Fibroblast of lung (primary cell): ENCODE results near the gene CSF2RB. TPM values are rescaled to one million over a fixed set of nuclear protein-coding genes. Genes with fewer than 3 reads are reported as not detected.

Source experiments
- DNase-seq, 2 donors: peaks; one replicate each; pipeline versions ENCODE4 v3.0.0 to v3.0.0-alpha.2; 2010; ENCODE audit warnings: low read depth in 2 of 2
- H2AFZ ChIP-seq: 2 replicates; pipeline ENCODE4 v1.5.1; 2012; ENCODE audit warnings: low read length, control low read depth, inconsistent platforms
- H3K27ac ChIP-seq: 2 replicates; pipeline ENCODE4 v1.5.1; 2011; ENCODE audit warnings: low read length, control low read depth; ENCODE audit not compliant: insufficient read depth
- H3K27me3 ChIP-seq: 2 replicates; pipeline ENCODE4 v1.5.1; 2011; ENCODE audit warnings: mild to moderate bottlenecking, low read length; ENCODE audit not compliant: control insufficient read depth, insufficient read depth
- H3K36me3 ChIP-seq: 2 replicates; pipeline ENCODE4 v1.5.1; 2011; ENCODE audit warnings: low read length; ENCODE audit not compliant: control insufficient read depth, insufficient read depth
- H3K4me1 ChIP-seq: 2 replicates; pipeline ENCODE4 v1.5.1; 2011; ENCODE audit warnings: low read length; ENCODE audit not compliant: control insufficient read depth, insufficient read depth; ENCODE audit errors: extremely low read depth
- H3K4me2 ChIP-seq: 2 replicates; pipeline ENCODE4 v1.5.1; 2011; ENCODE audit warnings: low read length, control low read depth; ENCODE audit not compliant: insufficient read depth; ENCODE audit errors: extremely low read depth
- H3K4me3 ChIP-seq, 4 experiments: fragments of 200-600 bp in 1 of 4; sonication (generic) in 1 of 4; replicated peaks in 1 of 4; 2 replicates each; pipeline ENCODE4 v1.5.1; 2011 to 2016; ENCODE audit warnings: low read length in 4 of 4, low read depth in 3 of 4, mild to moderate bottlenecking in 3 of 4, control low read depth in 2 of 4, inconsistent platforms in 1 of 4, mixed read lengths in 1 of 4; ENCODE audit not compliant: insufficient read depth in 1 of 4; ENCODE audit errors: control extremely low read depth in 1 of 4
- H3K79me2 ChIP-seq: 2 replicates; pipeline ENCODE4 v1.5.1; 2012; ENCODE audit warnings: mild to moderate bottlenecking, low read length, inconsistent platforms; ENCODE audit not compliant: control insufficient read depth, insufficient read depth
- H3K9ac ChIP-seq: 2 replicates; pipeline ENCODE4 v1.5.1; 2011; ENCODE audit warnings: mild to moderate bottlenecking, low read length, control low read depth; ENCODE audit not compliant: insufficient read depth
- H3K9me3 ChIP-seq: 2 replicates; pipeline ENCODE4 v1.5.1; 2012; ENCODE audit warnings: low read depth, low read length; ENCODE audit not compliant: control insufficient read depth, insufficient read depth
- H4K20me1 ChIP-seq: 2 replicates; pipeline ENCODE4 v1.5.1; 2011; ENCODE audit warnings: low read length; ENCODE audit not compliant: control insufficient read depth, insufficient read depth; ENCODE audit errors: extremely low read depth
- CTCF ChIP-seq, 2 donors: IDR thresholded peaks in 1 of 2; conservative IDR thresholded peaks in 1 of 2; 1 replicate in 1 of 2; 2 replicates in 1 of 2; pipeline ENCODE4 v1.5.1; 2011 to 2012; ENCODE audit warnings: low read length in 2 of 2, control low read depth in 1 of 2, inconsistent platforms in 1 of 2, low read depth in 1 of 2, mild to moderate bottlenecking in 1 of 2
- EZH2 ChIP-seq: IDR thresholded peaks from 2 replicates; pipeline ENCODE4 v1.5.1; 2012; ENCODE audit warnings: low read length, control low read depth, mild to moderate bottlenecking; ENCODE audit errors: missing control alignments
- polyA plus RNA-seq, 2 donors: library from polyadenylated mRNA; depleted of rRNA in 1 of 2; stranded (reverse) in 1 of 2; unstranded in 1 of 2; fragments of >200 nt; gene quantifications; 2 replicates each; pipeline ENCODE4 v1.2.1, GENCODE V29; 2011 to 2012; ENCODE audit warnings: missing spikeins in 1 of 2
- total RNA-seq: library from RNA; depleted of rRNA; stranded (reverse); fragments of >200 nt; gene quantifications from 2 replicates; pipeline ENCODE4 v1.2.1, GENCODE V29; 2014

Gene CSF2RB
- total and polyA plus RNA-seq, 2 donors (not counting 1 experiment from before 2014, with no cell fraction given) = not detected

- no peak for DNase-seq
- Histone ChIP-seq H3K9ac (no peak overlapping the region), H2AFZ (no peak overlapping the region), H4K20me1 (no peaks in the 10 kb centered on the region), H3K27me3 (no peaks in the 10 kb centered on the region), H3K36me3 (no peaks in the 10 kb centered on the region), H3K27ac (no peak overlapping the region), H3K4me1 (no peaks in the 10 kb centered on the region), H3K79me2 (no peaks in the 10 kb centered on the region), H3K4me2 (no peak overlapping the region), H3K9me3 (no peaks in the 10 kb centered on the region), H3K4me3 (no peak overlapping the region)
- TF ChIP-seq CTCF (conservative IDR thresholded peaks at IDR 0.05 in 1 of 2, IDR thresholded peaks at IDR 0.05 in 1 of 2; ENCODE audit: low read depth in 1 of 2, low read length in 2 of 2) (no peak), EZH2 (no peak)
Observed at GRCh38 chr22:36961626-36962025, 48.2 kb downstream of the CSF2RB start.

- H3K36me3 ChIP-seq = no peaks in the 10 kb centered on the region
- no peak overlapping the region for H2AFZ ChIP-seq
- no peak overlapping the region for H3K4me3 ChIP-seq
- no peaks in the 10 kb centered on the region for H3K4me1 ChIP-seq
- no peak for DNase-seq
- H3K9ac ChIP-seq = no peak overlapping the region
- H3K27me3 ChIP-seq = no peaks in the 10 kb centered on the region
- H3K4me2 ChIP-seq = no peak overlapping the region
- TF ChIP-seq EZH2 (no peak), CTCF (conservative IDR thresholded peaks at IDR 0.05 in 1 of 2, IDR thresholded peaks at IDR 0.05 in 1 of 2; ENCODE audit: low read depth in 1 of 2, low read length in 2 of 2) (no peak)
- H4K20me1 ChIP-seq = no peaks in the 10 kb centered on the region
- no peaks in the 10 kb centered on the region for H3K9me3 ChIP-seq
- no peak overlapping the region for H3K27ac ChIP-seq
- no peaks in the 10 kb centered on the region for H3K79me2 ChIP-seq
Observed at GRCh38 chr22:36963302-36963701, 49.9 kb downstream of the CSF2RB start.

GRCh38 chr22:36964106-36964505 is 50.7 kb downstream of the CSF2RB start:
- H3K4me3 ChIP-seq = no peak overlapping the region
- H3K27ac ChIP-seq = no peak overlapping the region
- H3K36me3 ChIP-seq = no peaks in the 10 kb centered on the region
- no peak overlapping the region for H3K4me2 ChIP-seq
- no peaks in the 10 kb centered on the region for H3K79me2 ChIP-seq
- no peaks in the 10 kb centered on the region for H4K20me1 ChIP-seq
- TF ChIP-seq EZH2 = no peak
- no peak overlapping the region for H2AFZ ChIP-seq
- H3K9me3 ChIP-seq = no peaks in the 10 kb centered on the region
- H3K4me1 ChIP-seq = no peaks in the 10 kb centered on the region
- no peaks in the 10 kb centered on the region for H3K27me3 ChIP-seq
- DNase-seq = no peak
- no peak overlapping the region for H3K9ac ChIP-seq
